WTC11 (cell line): ENCODE data around the gene RYR2. TPM values are rescaled to one million over a fixed set of nuclear protein-coding genes. Genes with fewer than 3 reads are reported as not detected.

ENCODE experiments used
- ATAC-seq: fragments of 200-7000 bp; cut with Tn5 transposase; 2 replicates; pipeline ENCODE4 v1.10.0; 2021; ENCODE audit warnings: mild to moderate bottlenecking, moderate library complexity
- CTCF ChIA-PET: fragments of 300-600 bp; sonication (Branson Sonifier 250); formaldehyde crosslinking; loops from one replicate; lab custom pipeline; 2021; ENCODE audit warnings: antibody characterized with exemption; lab: Charles Lee
- POLR2A ChIA-PET: fragments of 350-600 bp; sonication (Branson Sonifier 250); formaldehyde crosslinking; loops from one replicate; lab custom pipeline; 2021; ENCODE audit warnings: antibody characterized with exemption; lab: Charles Lee
- DNase-seq: peaks from one replicate; pipeline ENCODE4 v3.0.0; 2021; ENCODE audit warnings: low spot score
- H3K27ac Mint-ChIP-seq: 2 replicates; pipeline ENCODE4 v1.8.0; 2021; ENCODE audit warnings: mixed read lengths
- H3K27me3 Mint-ChIP-seq: 2 replicates; pipeline ENCODE4 v1.8.0; 2021; ENCODE audit warnings: low read depth, mild to moderate bottlenecking, moderate library complexity, mixed read lengths
- H3K36me3 Mint-ChIP-seq: 2 replicates; pipeline ENCODE4 v1.8.0; 2021; ENCODE audit warnings: mixed read lengths
- H3K4me1 Mint-ChIP-seq: 2 replicates; pipeline ENCODE4 v1.8.0; 2022; ENCODE audit warnings: mixed read lengths
- H3K4me3 Mint-ChIP-seq: 2 replicates; pipeline ENCODE4 v1.8.0; 2021; ENCODE audit warnings: mild to moderate bottlenecking, moderate library complexity, mixed read lengths
- H3K9me3 Mint-ChIP-seq: 2 replicates; pipeline ENCODE4 v1.8.0; 2021; ENCODE audit warnings: mixed read lengths
- AFF4 ChIP-seq: sonication (generic); formaldehyde crosslinking; IDR thresholded peaks from 2 replicates; pipeline ENCODE4 v1.8.1; 2023; ENCODE audit warnings: mild to moderate bottlenecking, missing genetic modification reagents, borderline replicate concordance
- CBFB ChIP-seq: sonication (generic); formaldehyde crosslinking; IDR thresholded peaks from 2 replicates; pipeline ENCODE4 v1.8.1; 2022; ENCODE audit warnings: mild to moderate bottlenecking, low read depth, missing genetic modification reagents
- CREB1 ChIP-seq: sonication (generic); formaldehyde crosslinking; IDR thresholded peaks from 2 replicates; pipeline ENCODE4 v1.8.0; 2023; ENCODE audit warnings: mild to moderate bottlenecking, missing genetic modification reagents
- ELF4 ChIP-seq: sonication (generic); formaldehyde crosslinking; IDR thresholded peaks from 2 replicates; pipeline ENCODE4 v1.8.1; 2022; ENCODE audit warnings: low read depth, mild to moderate bottlenecking, moderate library complexity, missing genetic modification reagents
- FOXP4 ChIP-seq: sonication (generic); formaldehyde crosslinking; IDR thresholded peaks from 2 replicates; pipeline ENCODE4 v1.8.0; 2022; ENCODE audit warnings: mild to moderate bottlenecking, missing genetic modification reagents
- GABPB1 ChIP-seq: sonication (generic); formaldehyde crosslinking; IDR thresholded peaks from 2 replicates; pipeline ENCODE4 v1.8.1; 2023; ENCODE audit warnings: mild to moderate bottlenecking, missing genetic modification reagents
- HMGA2 ChIP-seq: fragments of 250-450 bp; sonication (Bioruptor Pico); IDR thresholded peaks from 2 replicates; pipeline ENCODE4 v1.4.0; 2021; ENCODE audit warnings: mild to moderate bottlenecking, moderate library complexity
- NR3C1 ChIP-seq: sonication (generic); formaldehyde crosslinking; conservative IDR thresholded peaks from 2 replicates; pipeline ENCODE4 v1.8.1; 2023; ENCODE audit warnings: low read depth, mild to moderate bottlenecking, missing genetic modification reagents
- RORB ChIP-seq: fragments of 250-450 bp; sonication (Bioruptor Pico); IDR thresholded peaks from 2 replicates; pipeline ENCODE4 v1.9.0; 2021; ENCODE audit warnings: mild to moderate bottlenecking
- STAT6 ChIP-seq: sonication (generic); formaldehyde crosslinking; conservative IDR thresholded peaks from 2 replicates; pipeline ENCODE4 v1.8.1; 2023; ENCODE audit warnings: mild to moderate bottlenecking, low read depth, missing genetic modification reagents, moderate library complexity
- ZBTB21 ChIP-seq: sonication (generic); formaldehyde crosslinking; IDR thresholded peaks from 2 replicates; pipeline ENCODE4 v1.8.1; 2023; ENCODE audit warnings: mild to moderate bottlenecking, missing genetic modification reagents, borderline replicate concordance
- ZNF121 ChIP-seq: sonication (generic); formaldehyde crosslinking; IDR thresholded peaks from 2 replicates; pipeline ENCODE4 v1.8.0; 2023; ENCODE audit warnings: missing genetic modification reagents
- ZNF138 ChIP-seq: sonication (generic); formaldehyde crosslinking; conservative IDR thresholded peaks from 2 replicates; pipeline ENCODE4 v1.8.1; 2022; ENCODE audit warnings: mild to moderate bottlenecking, moderate library complexity, missing genetic modification reagents
- total RNA-seq: library from RNA; stranded (reverse); gene quantifications from 3 replicates; pipeline ENCODE4 v1.2.3, GENCODE V29; 2021

RYR2 gene
- total RNA-seq, 1 experiment from 2014 or later, result 7.9 TPM

GRCh38 chr1:237050185-237050584, 8.2 kb downstream of the RYR2 start (continued):
- TF ChIP-seq NR3C1 (CRISPR knock-in tag) (no peak), GABPB1 (CRISPR knock-in tag) (no peak)

GRCh38 chr1:237050915-237051314, 8.9 kb downstream of the RYR2 start:
- Mint-ChIP-seq H3K27me3 (no peaks in the 10 kb centered on the region), H3K27ac (no peak overlapping the region), H3K4me1 (peaks cover 21% of the 10 kb centered on the region), H3K36me3 (no peaks in the 10 kb centered on the region; the same call in none of the 2 replicates), H3K9me3 (no peaks in the 10 kb centered on the region; the same call in 1 of the 2 replicates), H3K4me3 (no peak overlapping the region)
- ChIA-PET CTCF (no interaction called here), POLR2A (no interaction called here)
- ATAC-seq, result no peak
- no peak for TF ChIP-seq RORB (CRISPR knock-in tag)
- no peak for TF ChIP-seq ZNF121 (CRISPR knock-in tag)
- no peak for DNase-seq

- ChIA-PET CTCF (no interaction called here), POLR2A (interaction anchor here (0.5 kb wide), 1 partner anchor 132 kb away, joined by 3 read pairs; no protein-coding TSS in a partner anchor)
Observed at GRCh38 chr1:237054313-237054712, 12.3 kb downstream of the RYR2 start.

GRCh38 chr1:237058470-237058869, 16.5 kb downstream of the RYR2 start:
- Mint-ChIP-seq H3K27me3 (no peaks in the 10 kb centered on the region), H3K4me3 (no peak overlapping the region), H3K27ac (no peak overlapping the region), H3K9me3 (no peaks in the 10 kb centered on the region; the same call in 1 of the 2 replicates), H3K36me3 (no peaks in the 10 kb centered on the region; the same call in none of the 2 replicates)
- POLR2A ChIA-PET, result no interaction called here
- no peak for DNase-seq
- CTCF ChIA-PET, result interaction anchor here (1.0 kb wide), 1 partner anchor 17 kb away, joined by 4 read pairs; the partner anchor contains the start of gene RYR2
- peak; percentile 50 for ATAC-seq
- no peak for TF ChIP-seq STAT6 (CRISPR knock-in tag)
- TF ChIP-seq FOXP4 (CRISPR knock-in tag), result no peak
- no peak for TF ChIP-seq ZBTB21 (CRISPR knock-in tag)
- no peak for TF ChIP-seq ELF4
- TF ChIP-seq CBFB (CRISPR knock-in tag), result no peak
- no peak for TF ChIP-seq AFF4
- no peak for TF ChIP-seq CREB1 (CRISPR knock-in tag)
- TF ChIP-seq, all 79 proteins: peak for 0
- H3K4me1 Mint-ChIP-seq, result peaks cover 39% of the 10 kb centered on the region

More at GRCh38 chr1:237054313-237054712, 12.3 kb downstream of the RYR2 start:
- Mint-ChIP-seq H3K36me3 (no peaks in the 10 kb centered on the region; the same call in none of the 2 replicates), H3K4me3 (no peak overlapping the region), H3K27ac (no peak overlapping the region), H3K4me1 (peaks cover 40% of the 10 kb centered on the region), H3K9me3 (no peaks in the 10 kb centered on the region; the same call in 1 of the 2 replicates), H3K27me3 (no peaks in the 10 kb centered on the region)
- ATAC-seq (no peak), DNase-seq (no peak)
- no peak for TF ChIP-seq HMGA2
- TF ChIP-seq ZNF138, result no peak
